BJ (cell line): ENCODE data around the gene ANKRD22. TPM values are rescaled to one million over a fixed set of nuclear protein-coding genes. Genes with fewer than 3 reads are reported as not detected.
A peak's percentile ranks its signal among the peaks of the same experiment; 100 is the strongest.

Experiments
- CTCF ChIA-PET: fragments of 350-600 bp; formaldehyde crosslinking; extraction: SDS; loops from one replicate; lab custom pipeline; 2021; ENCODE audit warnings: antibody characterized with exemption, inconsistent platforms; lab: Yijun Ruan, JAX
- POLR2A ChIA-PET: fragments of 300-600 bp; sonication (Branson Sonifier 250); formaldehyde crosslinking; extraction: SDS; loops from one replicate; lab custom pipeline; 2021; ENCODE audit warnings: antibody characterized with exemption; lab: Charles Lee
- DNase-seq: peaks from one replicate; pipeline ENCODE4 v3.0.0-alpha.2; 2011; ENCODE audit warnings: low read depth
- H3K27me3 ChIP-seq: 2 replicates; pipeline ENCODE4 v1.6.0; 2011; ENCODE audit warnings: low read length; ENCODE audit not compliant: control insufficient read depth, insufficient read depth
- H3K36me3 ChIP-seq: 2 replicates; pipeline ENCODE4 v1.5.1; 2011; ENCODE audit warnings: low read length; ENCODE audit not compliant: control insufficient read depth, insufficient read depth
- H3K4me3 ChIP-seq: 2 replicates; pipeline ENCODE4 v1.5.1; 2011; ENCODE audit warnings: low read depth, mild to moderate bottlenecking, control low read depth, low read length
- CTCF ChIP-seq: IDR thresholded peaks from 2 replicates; pipeline ENCODE4 v1.5.1; 2011; ENCODE audit warnings: low read depth, mild to moderate bottlenecking, control low read depth, inconsistent platforms, low read length, moderate library complexity; ENCODE audit not compliant: insufficient read depth
- polyA plus RNA-seq: library from polyadenylated mRNA; depleted of rRNA; stranded (reverse); fragments of >200 nt; gene quantifications from 2 replicates; pipeline ENCODE4 v1.2.3, GENCODE V29; 2011

Gene ANKRD22
- polyA plus RNA-seq, 1 experiment = not detected

- no peak for TF ChIP-seq CTCF
- Histone ChIP-seq H3K27me3 (no peaks in the 10 kb centered on the region), H3K4me3 (no peak overlapping the region), H3K36me3 (no peaks in the 10 kb centered on the region)
- DNase-seq = no peak
- CTCF ChIA-PET = interaction anchor here (0.9 to 1.9 kb wide), 4 partner anchors 13 to 92 kb away, joined by 3 to 8 read pairs (median 4); no protein-coding TSS in a partner anchor
- POLR2A ChIA-PET = no interaction called here
These were observed 43.6 kb upstream of the ANKRD22 start for GRCh38 chr10:88895250-88895649.

DNA sequence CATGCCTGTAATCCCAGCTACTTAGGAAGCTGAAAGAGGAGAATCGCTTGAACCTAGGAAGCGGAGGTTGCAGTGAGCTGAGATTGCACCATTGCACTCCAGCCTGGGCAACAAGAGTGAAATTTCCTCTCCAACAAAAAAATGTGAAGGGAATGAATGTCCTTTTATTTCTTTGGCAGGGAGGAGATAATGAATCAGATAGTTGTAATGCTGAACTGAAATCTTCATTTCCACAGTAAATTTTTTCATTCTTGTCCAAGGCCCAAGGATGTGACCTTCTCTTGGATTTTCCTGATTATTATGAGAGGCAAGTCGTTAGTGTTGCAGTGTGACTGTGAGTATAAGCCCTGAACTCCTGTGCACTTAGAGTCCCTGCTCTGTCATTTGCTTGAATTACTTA lies 42.0 kb upstream of the ANKRD22 start:
- Histone ChIP-seq H3K27me3 (no peaks in the 10 kb centered on the region), H3K36me3 (no peaks in the 10 kb centered on the region), H3K4me3 (no peak overlapping the region)
- CTCF ChIA-PET = interaction anchor here (0.7 to 1.1 kb wide), 2 partner anchors 30 to 41 kb away, joined by 3 read pairs; no protein-coding TSS in a partner anchor
- POLR2A ChIA-PET = interaction anchor here (0.6 kb wide), 1 partner anchor 8 kb away, joined by 3 read pairs; no protein-coding TSS in a partner anchor
- TF ChIP-seq CTCF = no peak
- peak; percentile 50 for DNase-seq

DNA sequence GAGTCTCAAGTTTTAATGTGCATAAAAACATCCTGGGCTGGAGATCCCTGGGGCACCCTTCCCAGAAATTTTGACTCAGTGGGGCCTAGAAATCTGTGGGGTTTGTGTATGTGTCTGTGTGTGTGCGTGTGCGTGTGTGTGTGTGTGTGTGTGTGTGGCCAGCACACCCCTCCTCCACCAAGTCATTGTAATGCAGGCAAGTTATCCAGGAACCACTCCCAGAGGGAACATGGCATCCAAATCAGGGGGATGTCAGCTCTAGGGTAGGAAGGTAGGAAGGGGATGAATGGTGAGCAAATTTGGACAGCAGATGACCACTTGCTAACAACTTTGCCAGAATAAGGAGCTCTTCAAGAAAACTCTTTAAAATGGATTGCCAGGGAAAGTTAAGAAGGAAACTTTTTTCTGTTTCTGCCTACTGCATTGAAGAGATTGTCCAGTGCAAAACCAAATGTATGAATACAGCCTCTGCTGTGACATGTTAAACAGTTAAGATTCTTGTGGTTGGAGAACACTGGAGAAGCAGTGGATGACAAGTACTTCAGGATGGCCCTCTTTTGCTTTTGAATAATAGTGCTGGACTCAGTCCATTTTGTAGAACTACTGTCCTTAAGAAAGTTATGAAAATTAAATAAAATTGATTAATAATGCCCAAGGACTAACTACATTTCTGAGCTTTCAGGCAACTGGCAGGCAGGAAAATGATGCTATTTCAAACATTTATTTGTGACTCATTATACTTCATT lies 40.8 kb upstream of the ANKRD22 start:
- ChIA-PET CTCF (interaction anchor here (1.0 to 1.6 kb wide), 3 partner anchors 31 to 42 kb away, joined by 3 to 5 read pairs (median 3); no protein-coding TSS in a partner anchor), POLR2A (interaction anchor here (0.7 kb wide), 1 partner anchor 427 kb away, joined by 3 read pairs; no protein-coding TSS in a partner anchor)
- H3K27me3 ChIP-seq = no peaks in the 10 kb centered on the region
- no peak overlapping the region for H3K4me3 ChIP-seq
- H3K36me3 ChIP-seq = no peaks in the 10 kb centered on the region
- no peak for TF ChIP-seq CTCF
- no peak for DNase-seq

- no peaks in the 10 kb centered on the region for H3K27me3 ChIP-seq
- no peak overlapping the region for H3K4me3 ChIP-seq
- CTCF ChIA-PET = interaction anchor here (0.9 to 1.4 kb wide), 2 partner anchors 42 to 55 kb away, joined by 3 to 5 read pairs; no protein-coding TSS in a partner anchor
- H3K36me3 ChIP-seq = no peaks in the 10 kb centered on the region
- TF ChIP-seq CTCF = no peak
- DNase-seq = no peak
- POLR2A ChIA-PET = no interaction called here
These were observed 39.2 kb upstream of the ANKRD22 start for GRCh38 chr10:88890681-88891381.
